Caco-2 (cell line): ENCODE data around the gene TMEM82. TPM values are rescaled to one million over a fixed set of nuclear protein-coding genes. Genes with fewer than 3 reads are reported as not detected.

ENCODE experiments used
- BruUV-seq: library from RNA; stranded (reverse); fragments of 400-500 nt; replicated peaks from 2 replicates; lab custom pipeline; 2021; lab: Mats Ljungman, UMichigan
- CTCF ChIA-PET: fragments of 300-600 bp; sonication (Branson Sonifier 250); formaldehyde crosslinking; loops from one replicate; lab custom pipeline; 2022; ENCODE audit warnings: antibody characterized with exemption; lab: Charles Lee
- POLR2A ChIA-PET: fragments of 300-600 bp; sonication (Branson Sonifier 250); formaldehyde crosslinking; loops from one replicate; lab custom pipeline; 2022; ENCODE audit warnings: antibody characterized with exemption; lab: Charles Lee
- DNase-seq, 2 experiments: peaks; one replicate each; pipeline versions ENCODE4 v3.0.0 to v3.0.0-alpha.2; 2020 to 2022
- H3K27me3 ChIP-seq: replicated peaks from 2 replicates; pipeline ENCODE4 v1.6.0; 2011; ENCODE audit warnings: low read length; ENCODE audit not compliant: control insufficient read depth, insufficient read depth
- H3K36me3 ChIP-seq: 2 replicates; pipeline ENCODE4 v1.5.1; 2011; ENCODE audit warnings: low read length; ENCODE audit not compliant: control insufficient read depth, insufficient read depth
- H3K4me1 ChIP-seq: fragments of 250-450 bp; sonication (Bioruptor Pico); 2 replicates; pipeline ENCODE4 v1.5.1; 2020; ENCODE audit warnings: mild to moderate bottlenecking
- H3K4me3 ChIP-seq: 2 replicates; pipeline ENCODE4 v1.5.1; 2011; ENCODE audit warnings: low read depth, mild to moderate bottlenecking, control low read depth, low read length
- H3K9me3 ChIP-seq: fragments of 250-450 bp; sonication (Bioruptor Pico); 2 replicates; pipeline ENCODE4 v1.5.1; 2020; ENCODE audit warnings: mild to moderate bottlenecking, moderate library complexity
- H3K27ac Mint-ChIP-seq: one replicate; pipeline ENCODE4 v1.8.0; 2022; ENCODE audit warnings: mixed read lengths; ENCODE audit not compliant: unreplicated experiment
- H3K27me3 Mint-ChIP-seq: one replicate; pipeline ENCODE4 v1.8.0; 2022; ENCODE audit warnings: mixed read lengths; ENCODE audit not compliant: insufficient read depth, unreplicated experiment
- H3K36me3 Mint-ChIP-seq: one replicate; pipeline ENCODE4 v1.8.0; 2022; ENCODE audit warnings: mild to moderate bottlenecking, mixed read lengths; ENCODE audit not compliant: insufficient read depth, unreplicated experiment
- H3K4me1 Mint-ChIP-seq: one replicate; pipeline ENCODE4 v1.8.0; 2022; ENCODE audit warnings: low read depth, mixed read lengths; ENCODE audit not compliant: unreplicated experiment
- H3K4me3 Mint-ChIP-seq: one replicate; pipeline ENCODE4 v1.8.0; 2022; ENCODE audit warnings: mild to moderate bottlenecking, moderate library complexity, mixed read lengths; ENCODE audit not compliant: unreplicated experiment
- H3K9me3 Mint-ChIP-seq: one replicate; pipeline ENCODE4 v1.8.0; 2022; ENCODE audit warnings: mixed read lengths; ENCODE audit not compliant: unreplicated experiment
- CTCF ChIP-seq, 2 experiments: fragments of 200-600 bp in 1 of 2; IDR thresholded peaks; 1 replicate in 1 of 2; 2 replicates in 1 of 2; pipeline versions ENCODE4 v1.5.1 to v1.8.0; 2011 to 2022; ENCODE audit warnings: antibody characterized with exemption in 1 of 2, control low read depth in 1 of 2, inconsistent platforms in 1 of 2, low read depth in 1 of 2, low read length in 1 of 2, mild to moderate bottlenecking in 1 of 2, moderate library complexity in 1 of 2; ENCODE audit not compliant: insufficient read depth in 1 of 2, severe bottlenecking in 1 of 2, unreplicated experiment in 1 of 2
- intact Hi-C: fragments of 100-400 bp; cut with micrococcal nuclease; formaldehyde crosslinking; loops from one replicate; pipeline ENCODE4 v1.10.0; 2022; ENCODE audit not compliant: unreplicated experiment
- total RNA-seq: library from RNA; stranded (reverse); gene quantifications from 2 replicates; pipeline ENCODE4 v1.2.3, GENCODE V29; 2022

Gene TMEM82
- total RNA-seq, 1 experiment from 2014 or later, result 3.5 TPM

- ChIA-PET CTCF (no interaction called here), POLR2A (interaction anchor here (0.6 kb wide), 1 partner anchor 129 kb away, joined by 8 read pairs; no protein-coding TSS in a partner anchor)
- no peaks in the 10 kb centered on the region for H3K27me3 Mint-ChIP-seq
- no peaks in the 10 kb centered on the region for H3K27me3 ChIP-seq
- H3K27ac Mint-ChIP-seq, result no peak overlapping the region
- H3K4me1 Mint-ChIP-seq, result no peaks in the 10 kb centered on the region
- no peaks in the 10 kb centered on the region for H3K9me3 ChIP-seq
- intact Hi-C loops, result no loop called here
- H3K9me3 Mint-ChIP-seq, result no peaks in the 10 kb centered on the region
- no peaks in the 10 kb centered on the region for H3K36me3 ChIP-seq
- H3K4me3 Mint-ChIP-seq, result no peak overlapping the region
- no peaks in the 10 kb centered on the region for H3K4me1 ChIP-seq
- DNase-seq, result no peak
- H3K36me3 Mint-ChIP-seq, result peaks cover 14% of the 10 kb centered on the region
- H3K4me3 ChIP-seq, result no peak overlapping the region
- BruUV-seq, result no TSS peak
- no peak for TF ChIP-seq CTCF (IDR thresholded peaks at IDR 0.05; ENCODE audit: insufficient read depth in 1 of 2, low read depth in 1 of 2, low read length in 1 of 2, severe bottlenecking in 1 of 2, unreplicated experiment in 1 of 2)
Observed at GRCh38 chr1:15707239-15707925, 34.9 kb upstream of the TMEM82 start.

GRCh38 chr1:15708486-15709137, 33.7 kb upstream of the TMEM82 start:
- intact Hi-C loops, result no loop called here
- Mint-ChIP-seq H3K4me1 (no peaks in the 10 kb centered on the region), H3K27me3 (no peaks in the 10 kb centered on the region), H3K4me3 (no peak overlapping the region), H3K9me3 (no peaks in the 10 kb centered on the region), H3K36me3 (peaks cover 14% of the 10 kb centered on the region), H3K27ac (no peak overlapping the region)
- Histone ChIP-seq H3K9me3 (no peaks in the 10 kb centered on the region), H3K36me3 (no peaks in the 10 kb centered on the region), H3K4me1 (no peaks in the 10 kb centered on the region), H3K4me3 (no peak overlapping the region), H3K27me3 (no peaks in the 10 kb centered on the region)
- no peak for DNase-seq
- no TSS peak for BruUV-seq
- ChIA-PET POLR2A (no interaction called here), CTCF (no interaction called here)
- no peak for TF ChIP-seq CTCF (IDR thresholded peaks at IDR 0.05; ENCODE audit: insufficient read depth in 1 of 2, low read depth in 1 of 2, low read length in 1 of 2, severe bottlenecking in 1 of 2, unreplicated experiment in 1 of 2)

GRCh38 chr1:15709226-15709625, 33.1 kb upstream of the TMEM82 start:
- no peak for DNase-seq
- no TSS peak for BruUV-seq
- ChIA-PET POLR2A (no interaction called here), CTCF (no interaction called here)
- Mint-ChIP-seq H3K27me3 (no peaks in the 10 kb centered on the region), H3K4me1 (no peaks in the 10 kb centered on the region), H3K9me3 (no peaks in the 10 kb centered on the region), H3K4me3 (no peak overlapping the region), H3K36me3 (peaks cover 14% of the 10 kb centered on the region), H3K27ac (no peak overlapping the region)
- no peak for TF ChIP-seq CTCF (IDR thresholded peaks at IDR 0.05; ENCODE audit: insufficient read depth in 1 of 2, low read depth in 1 of 2, low read length in 1 of 2, severe bottlenecking in 1 of 2, unreplicated experiment in 1 of 2)
- H3K4me3 ChIP-seq, result no peak overlapping the region
- H3K9me3 ChIP-seq, result no peaks in the 10 kb centered on the region
- H3K36me3 ChIP-seq, result no peaks in the 10 kb centered on the region
- no peaks in the 10 kb centered on the region for H3K4me1 ChIP-seq
- intact Hi-C loops, result no loop called here
- H3K27me3 ChIP-seq, result no peaks in the 10 kb centered on the region
